Sigmoid colon (tissue), 7 donors: ENCODE data around the gene ANKMY1. TPM values are rescaled to one million over a fixed set of nuclear protein-coding genes. Genes with fewer than 3 reads are reported as not detected.
A peak's percentile ranks its signal among the peaks of the same experiment; 100 is the strongest.

Experiments used
- DNase-seq: peaks from one replicate; pipeline ENCODE4 v3.0.0-alpha.2; 2019
- H3K27ac ChIP-seq, 4 donors: fragments of 200-600 bp; sonication (generic); one replicate each; pipeline ENCODE4 v1.5.1; 2016 to 2019; ENCODE audit warnings: mild to moderate bottlenecking in 1 of 4
- H3K27me3 ChIP-seq, 3 donors: fragments of 200-600 bp; sonication (generic); one replicate each; pipeline ENCODE4 v1.5.1; 2019; ENCODE audit warnings: mild to moderate bottlenecking in 1 of 3
- H3K36me3 ChIP-seq, 4 donors: fragments of 200-600 bp; sonication (generic); one replicate each; pipeline ENCODE4 v1.5.1; 2016 to 2019
- H3K4me1 ChIP-seq, 4 donors: fragments of 200-600 bp; sonication (generic); one replicate each; pipeline ENCODE4 v1.5.1; 2017 to 2019
- H3K4me3 ChIP-seq, 4 donors: fragments of 200-600 bp; sonication (generic); one replicate each; pipeline ENCODE4 v1.5.1; 2017 to 2019; ENCODE audit warnings: mild to moderate bottlenecking in 2 of 4, moderate library complexity in 1 of 4
- H3K9me3 ChIP-seq, 4 donors: fragments of 200-600 bp in 3 of 4; sonication (generic) in 3 of 4; one replicate each; pipeline versions ENCODE4 v1.5.1 to v1.6.1; 2013 to 2019
- EP300 ChIP-seq, 4 donors: sonication (generic); formaldehyde crosslinking; IDR thresholded peaks; one replicate each; pipeline ENCODE4 v1.6.1; 2017; ENCODE audit warnings: antibody characterized with exemption in 4 of 4
- POLR2A ChIP-seq, 2 donors: fragments of 450-650 bp; IDR thresholded peaks; one replicate each; pipeline ENCODE4 v1.6.1; 2016; ENCODE audit warnings: antibody characterized with exemption in 2 of 2, mild to moderate bottlenecking in 2 of 2, moderate library complexity in 2 of 2
- POLR2AphosphoS5 ChIP-seq, 4 donors: sonication (generic); formaldehyde crosslinking; IDR thresholded peaks; one replicate each; pipeline ENCODE4 v1.6.1; 2017; ENCODE audit warnings: antibody characterized with exemption in 4 of 4
- WGBS, 2 donors: extraction: QIAGEN DNeasy Blood & Tissue Kit; methylation state at CpG; one replicate each; pipeline ENCODE4 v1.1.7; 2013; 5-methylcytosine and 5-hydroxymethylcytosine counted together
- intact Hi-C: fragments of 100-400 bp; cut with DNase I; formaldehyde crosslinking; loops from one replicate; pipeline ENCODE4 v1.15.1; 2023
- polyA plus RNA-seq, 3 donors: library from polyadenylated mRNA; stranded (reverse); fragments of 200-250 nt; gene quantifications; one replicate each; pipeline ENCODE4 v1.2.3, GENCODE V29; 2013
- total RNA-seq, 4 donors: library from RNA; depleted of rRNA; stranded (reverse); fragments of >200 nt; gene quantifications; one replicate each; pipeline ENCODE4 v1.1.0, GENCODE V29; 2016
- TF ChIP-seq, protein P1 (sequence below), 4 experiments: fragments of 450-650 bp in 3 of 4; fragments of 200-600 bp in 1 of 4; IDR thresholded peaks; one replicate each; pipeline ENCODE4 v1.5.1; 2016 to 2019; ENCODE audit warnings: antibody characterized with exemption in 4 of 4, mild to moderate bottlenecking in 3 of 4, moderate library complexity in 2 of 4
- donor health status: healthy with polysubstance abuse.
- donor health status: Bipolar disorder and iron deficiency.
- donor health status: healthy.

The ANKMY1 gene
- total and polyA plus RNA-seq, 7 donors, result 3.6 to 14.0 (median 8.9) TPM

DNA sequence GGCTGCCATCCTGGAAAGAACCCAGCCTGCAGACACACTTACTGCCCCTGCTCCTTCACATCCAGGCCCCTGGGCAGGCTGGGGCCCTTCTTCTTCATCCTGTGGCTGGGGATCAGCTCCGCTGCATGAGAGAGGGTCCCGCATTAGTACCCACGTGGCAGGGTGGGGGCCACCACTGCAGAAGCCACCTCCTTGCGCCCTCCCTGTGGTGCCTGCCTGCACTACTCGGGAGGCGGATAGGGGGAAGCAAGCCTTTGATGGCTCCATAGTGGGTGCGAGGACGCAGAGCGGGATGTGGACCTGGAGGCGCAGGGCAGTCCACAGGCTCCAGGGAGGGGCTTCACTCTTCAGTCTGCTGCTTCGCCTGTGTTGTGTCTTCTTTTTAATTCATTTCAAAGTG lies 75.6 kb downstream of the ANKMY1 start:
- WGBS, 2 donors, result 90 to 96% methylated on average over 11 of the region's 11 CpGs
- no peaks in the 10 kb centered on the region for H3K27me3 ChIP-seq
- TF ChIP-seq EP300 (IDR thresholded peaks at IDR 0.05) (no peak), POLR2AphosphoS5 (IDR thresholded peaks at IDR 0.05) (no peak), POLR2A (IDR thresholded peaks at IDR 0.05) (no peak)
- TF ChIP-seq, protein P1, sequence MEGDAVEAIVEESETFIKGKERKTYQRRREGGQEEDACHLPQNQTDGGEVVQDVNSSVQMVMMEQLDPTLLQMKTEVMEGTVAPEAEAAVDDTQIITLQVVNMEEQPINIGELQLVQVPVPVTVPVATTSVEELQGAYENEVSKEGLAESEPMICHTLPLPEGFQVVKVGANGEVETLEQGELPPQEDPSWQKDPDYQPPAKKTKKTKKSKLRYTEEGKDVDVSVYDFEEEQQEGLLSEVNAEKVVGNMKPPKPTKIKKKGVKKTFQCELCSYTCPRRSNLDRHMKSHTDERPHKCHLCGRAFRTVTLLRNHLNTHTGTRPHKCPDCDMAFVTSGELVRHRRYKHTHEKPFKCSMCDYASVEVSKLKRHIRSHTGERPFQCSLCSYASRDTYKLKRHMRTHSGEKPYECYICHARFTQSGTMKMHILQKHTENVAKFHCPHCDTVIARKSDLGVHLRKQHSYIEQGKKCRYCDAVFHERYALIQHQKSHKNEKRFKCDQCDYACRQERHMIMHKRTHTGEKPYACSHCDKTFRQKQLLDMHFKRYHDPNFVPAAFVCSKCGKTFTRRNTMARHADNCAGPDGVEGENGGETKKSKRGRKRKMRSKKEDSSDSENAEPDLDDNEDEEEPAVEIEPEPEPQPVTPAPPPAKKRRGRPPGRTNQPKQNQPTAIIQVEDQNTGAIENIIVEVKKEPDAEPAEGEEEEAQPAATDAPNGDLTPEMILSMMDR (IDR thresholded peaks at IDR 0.05), result no peak
- intact Hi-C loops, result no loop called here
- peaks cover 0 to 3% (median 0%) of the 10 kb centered on the region in 4 donors for H3K9me3 ChIP-seq
- no peak overlapping the region for H3K4me3 ChIP-seq
- no peak overlapping the region for H3K27ac ChIP-seq
- DNase-seq, result no peak
- no peaks in the 10 kb centered on the region for H3K4me1 ChIP-seq
- no peaks in the 10 kb centered on the region for H3K36me3 ChIP-seq

- TF ChIP-seq POLR2AphosphoS5 (IDR thresholded peaks at IDR 0.05), result no peak
- no peak for TF ChIP-seq POLR2A (IDR thresholded peaks at IDR 0.05)
- TF ChIP-seq, protein P1 (IDR thresholded peaks at IDR 0.05), result no peak
- no peak for TF ChIP-seq EP300 (IDR thresholded peaks at IDR 0.05)
- no peaks in the 10 kb centered on the region for H3K36me3 ChIP-seq
- no peaks in the 10 kb centered on the region for H3K4me1 ChIP-seq
- H3K27me3 ChIP-seq, result no peaks in the 10 kb centered on the region
- no peak overlapping the region for H3K4me3 ChIP-seq
- H3K27ac ChIP-seq, result no peak overlapping the region
- WGBS, 2 donors, result 94 to 96% methylated on average over 5 of the region's 5 CpGs
- intact Hi-C loops, result no loop called here
- H3K9me3 ChIP-seq, result peaks cover 0 to 1% (median 0%) of the 10 kb centered on the region in 4 donors
- no peak for DNase-seq
Measured at GRCh38 chr2:240481720-240482119, 76.1 kb downstream of the ANKMY1 start.

- TF ChIP-seq, protein P1 (IDR thresholded peaks at IDR 0.05), result no peak
- TF ChIP-seq POLR2A (IDR thresholded peaks at IDR 0.05) (no peak), EP300 (IDR thresholded peaks at IDR 0.05) (no peak), POLR2AphosphoS5 (IDR thresholded peaks at IDR 0.05) (no peak)
- Histone ChIP-seq H3K27ac (no peak overlapping the region), H3K36me3 (no peaks in the 10 kb centered on the region), H3K9me3 (no peaks in the 10 kb centered on the region), H3K4me3 (no peak overlapping the region), H3K27me3 (no peaks in the 10 kb centered on the region), H3K4me1 (no peaks in the 10 kb centered on the region)
- intact Hi-C loops, result no loop called here
- 91 to 96% methylated on average over 25 of the region's 25 CpGs for WGBS, 2 donors
- DNase-seq, result peak; percentile 64
Measured at GRCh38 chr2:240480834-240481623, 76.8 kb downstream of the ANKMY1 start.

- peak; percentile 40 for DNase-seq
- WGBS, 2 donors, result 89 to 90% methylated on average over 12 of the region's 12 CpGs
- H3K36me3 ChIP-seq, result no peaks in the 10 kb centered on the region
- H3K4me3 ChIP-seq, result no peak overlapping the region
- no peaks in the 10 kb centered on the region for H3K27me3 ChIP-seq
- intact Hi-C loops, result no loop called here
- no peaks in the 10 kb centered on the region for H3K4me1 ChIP-seq
- H3K27ac ChIP-seq, result no peak overlapping the region
- no peaks in the 10 kb centered on the region for H3K9me3 ChIP-seq
- TF ChIP-seq, protein P1 (IDR thresholded peaks at IDR 0.05), result no peak
- no peak for TF ChIP-seq EP300 (IDR thresholded peaks at IDR 0.05)
- no peak for TF ChIP-seq POLR2A (IDR thresholded peaks at IDR 0.05)
- no peak for TF ChIP-seq POLR2AphosphoS5 (IDR thresholded peaks at IDR 0.05)
Measured at GRCh38 chr2:240479111-240479501, 78.7 kb downstream of the ANKMY1 start.
